HL-60 (cell line): Measurements from ENCODE around the gene RIPK4. TPM values are rescaled to one million over a fixed set of nuclear protein-coding genes. Genes with fewer than 3 reads are reported as not detected.

Experiments used
- DNase-seq, 2 experiments: peaks; one replicate each; pipeline ENCODE4 v3.0.0-alpha.2; 2010 to 2020; ENCODE audit warnings: low read depth in 1 of 2, low spot score in 1 of 2
- H3K27ac ChIP-seq: fragments of 250-450 bp; sonication (Bioruptor Pico); replicated peaks from 2 replicates; pipeline ENCODE4 v1.5.1; 2020; ENCODE audit warnings: mild to moderate bottlenecking, moderate library complexity
- H3K27me3 ChIP-seq: fragments of 250-450 bp; sonication (Bioruptor Pico); 2 replicates; pipeline ENCODE4 v1.5.1; 2021; ENCODE audit warnings: mild to moderate bottlenecking, moderate library complexity; ENCODE audit not compliant: insufficient read depth, poor library complexity, severe bottlenecking
- H3K4me3 ChIP-seq: replicated peaks from 2 replicates; pipeline ENCODE4 v1.5.1; 2011; ENCODE audit warnings: mild to moderate bottlenecking, control low read depth, low read length; ENCODE audit not compliant: insufficient read depth
- GABPA ChIP-seq: IDR thresholded peaks from 2 replicates; pipeline ENCODE4 v1.6.1; 2012; ENCODE audit warnings: low read depth
- POLR2AphosphoS5 ChIP-seq: IDR thresholded peaks from 2 replicates; pipeline ENCODE4 v1.6.1; 2012; ENCODE audit warnings: low read depth
- SPI1 ChIP-seq: IDR thresholded peaks from 2 replicates; pipeline ENCODE4 v1.6.1; 2012; ENCODE audit warnings: low read depth, mild to moderate bottlenecking, borderline replicate concordance
- microRNA-seq: library from miRNA; unstranded; fragments of <30 nt; microRNA quantifications from one replicate; pipeline ENCODE4, GENCODE V29; 2018
- TF ChIP-seq, protein P1 (sequence below): IDR thresholded peaks from one replicate; pipeline ENCODE4 v1.5.1; 2011; ENCODE audit warnings: low read length, control low read depth, inconsistent platforms; ENCODE audit not compliant: insufficient read depth
- TF ChIP-seq, protein P2 (sequence below): IDR thresholded peaks from 2 replicates; pipeline ENCODE4 v1.6.1; 2012; ENCODE audit warnings: low read depth; ENCODE audit not compliant: insufficient replicate concordance

RIPK4 gene

DNA sequence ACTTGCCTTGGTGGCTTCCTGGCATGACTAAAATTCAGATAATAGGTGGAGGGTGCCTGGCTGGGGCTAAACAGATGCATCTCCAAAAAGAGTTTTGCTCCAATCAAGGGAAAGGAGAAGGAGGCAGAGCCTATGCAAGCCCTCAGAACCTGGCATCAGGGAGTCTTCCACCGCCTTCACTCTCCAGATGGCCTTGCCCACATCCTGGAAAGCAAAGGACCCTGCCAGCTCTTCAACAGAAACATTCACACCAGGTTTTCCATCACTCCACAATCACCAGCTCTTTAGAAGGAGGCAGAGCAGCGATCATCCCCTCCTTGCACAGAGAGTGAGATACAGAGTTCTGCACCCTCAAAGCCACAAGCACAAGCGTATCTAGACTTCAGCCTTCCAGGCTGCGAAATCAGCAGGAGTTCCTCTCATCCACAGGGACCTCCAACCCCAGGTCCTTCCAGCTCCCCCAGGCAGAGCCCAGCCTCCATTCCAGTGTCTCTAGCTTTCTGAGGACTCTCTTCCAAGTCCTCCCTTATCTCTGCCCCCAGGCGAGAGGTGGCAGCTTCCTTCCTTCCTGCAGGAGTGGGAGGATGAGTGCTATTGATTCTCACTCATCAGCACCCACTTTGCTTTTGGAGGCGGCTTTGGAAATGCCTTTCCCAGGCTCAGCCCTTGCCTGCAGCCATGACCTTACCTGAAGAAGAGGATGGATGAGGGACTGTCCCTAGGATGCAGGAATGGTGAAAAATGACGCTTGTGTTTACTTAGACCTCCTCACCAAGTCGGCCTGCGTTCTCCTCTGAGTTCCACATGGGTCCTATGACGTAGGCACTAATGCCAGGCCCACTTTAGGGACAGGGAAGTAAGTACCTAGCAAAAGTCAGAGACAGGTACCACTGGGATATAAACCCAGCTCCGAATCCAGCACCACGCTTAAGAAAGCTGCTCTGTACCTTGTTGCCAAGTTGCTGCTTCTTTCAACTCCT lies 75.4 kb downstream of the RIPK4 start:
- H3K27me3 ChIP-seq = peaks cover 6% of the 10 kb centered on the region
- H3K4me3 ChIP-seq = no peak overlapping the region
- no peak for TF ChIP-seq GABPA
- TF ChIP-seq POLR2AphosphoS5 = no peak
- TF ChIP-seq, protein P1, sequence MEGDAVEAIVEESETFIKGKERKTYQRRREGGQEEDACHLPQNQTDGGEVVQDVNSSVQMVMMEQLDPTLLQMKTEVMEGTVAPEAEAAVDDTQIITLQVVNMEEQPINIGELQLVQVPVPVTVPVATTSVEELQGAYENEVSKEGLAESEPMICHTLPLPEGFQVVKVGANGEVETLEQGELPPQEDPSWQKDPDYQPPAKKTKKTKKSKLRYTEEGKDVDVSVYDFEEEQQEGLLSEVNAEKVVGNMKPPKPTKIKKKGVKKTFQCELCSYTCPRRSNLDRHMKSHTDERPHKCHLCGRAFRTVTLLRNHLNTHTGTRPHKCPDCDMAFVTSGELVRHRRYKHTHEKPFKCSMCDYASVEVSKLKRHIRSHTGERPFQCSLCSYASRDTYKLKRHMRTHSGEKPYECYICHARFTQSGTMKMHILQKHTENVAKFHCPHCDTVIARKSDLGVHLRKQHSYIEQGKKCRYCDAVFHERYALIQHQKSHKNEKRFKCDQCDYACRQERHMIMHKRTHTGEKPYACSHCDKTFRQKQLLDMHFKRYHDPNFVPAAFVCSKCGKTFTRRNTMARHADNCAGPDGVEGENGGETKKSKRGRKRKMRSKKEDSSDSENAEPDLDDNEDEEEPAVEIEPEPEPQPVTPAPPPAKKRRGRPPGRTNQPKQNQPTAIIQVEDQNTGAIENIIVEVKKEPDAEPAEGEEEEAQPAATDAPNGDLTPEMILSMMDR = no peak
- TF ChIP-seq SPI1 = no peak
- TF ChIP-seq, protein P2, sequence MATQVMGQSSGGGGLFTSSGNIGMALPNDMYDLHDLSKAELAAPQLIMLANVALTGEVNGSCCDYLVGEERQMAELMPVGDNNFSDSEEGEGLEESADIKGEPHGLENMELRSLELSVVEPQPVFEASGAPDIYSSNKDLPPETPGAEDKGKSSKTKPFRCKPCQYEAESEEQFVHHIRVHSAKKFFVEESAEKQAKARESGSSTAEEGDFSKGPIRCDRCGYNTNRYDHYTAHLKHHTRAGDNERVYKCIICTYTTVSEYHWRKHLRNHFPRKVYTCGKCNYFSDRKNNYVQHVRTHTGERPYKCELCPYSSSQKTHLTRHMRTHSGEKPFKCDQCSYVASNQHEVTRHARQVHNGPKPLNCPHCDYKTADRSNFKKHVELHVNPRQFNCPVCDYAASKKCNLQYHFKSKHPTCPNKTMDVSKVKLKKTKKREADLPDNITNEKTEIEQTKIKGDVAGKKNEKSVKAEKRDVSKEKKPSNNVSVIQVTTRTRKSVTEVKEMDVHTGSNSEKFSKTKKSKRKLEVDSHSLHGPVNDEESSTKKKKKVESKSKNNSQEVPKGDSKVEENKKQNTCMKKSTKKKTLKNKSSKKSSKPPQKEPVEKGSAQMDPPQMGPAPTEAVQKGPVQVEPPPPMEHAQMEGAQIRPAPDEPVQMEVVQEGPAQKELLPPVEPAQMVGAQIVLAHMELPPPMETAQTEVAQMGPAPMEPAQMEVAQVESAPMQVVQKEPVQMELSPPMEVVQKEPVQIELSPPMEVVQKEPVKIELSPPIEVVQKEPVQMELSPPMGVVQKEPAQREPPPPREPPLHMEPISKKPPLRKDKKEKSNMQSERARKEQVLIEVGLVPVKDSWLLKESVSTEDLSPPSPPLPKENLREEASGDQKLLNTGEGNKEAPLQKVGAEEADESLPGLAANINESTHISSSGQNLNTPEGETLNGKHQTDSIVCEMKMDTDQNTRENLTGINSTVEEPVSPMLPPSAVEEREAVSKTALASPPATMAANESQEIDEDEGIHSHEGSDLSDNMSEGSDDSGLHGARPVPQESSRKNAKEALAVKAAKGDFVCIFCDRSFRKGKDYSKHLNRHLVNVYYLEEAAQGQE = no peak
- no peak for DNase-seq
- no peak overlapping the region for H3K27ac ChIP-seq

Small RNA genes within 50 kb of the gene (microRNA-seq; reads per million reads assigned to microRNA genes)
- gene MIR6814 = not detected
